Hematopoietic multipotent progenitor cell treated with erythropoietin and hydrocortisone succinate and interleukin-3 and kit ligand, for 8 days (in vitro differentiated cells): Measurements from ENCODE around the gene MYCN.

Experiments
- DNase-seq: peaks from one replicate; pipeline ENCODE4 v3.0.0-alpha.2; 2015

Gene MYCN

DNA sequence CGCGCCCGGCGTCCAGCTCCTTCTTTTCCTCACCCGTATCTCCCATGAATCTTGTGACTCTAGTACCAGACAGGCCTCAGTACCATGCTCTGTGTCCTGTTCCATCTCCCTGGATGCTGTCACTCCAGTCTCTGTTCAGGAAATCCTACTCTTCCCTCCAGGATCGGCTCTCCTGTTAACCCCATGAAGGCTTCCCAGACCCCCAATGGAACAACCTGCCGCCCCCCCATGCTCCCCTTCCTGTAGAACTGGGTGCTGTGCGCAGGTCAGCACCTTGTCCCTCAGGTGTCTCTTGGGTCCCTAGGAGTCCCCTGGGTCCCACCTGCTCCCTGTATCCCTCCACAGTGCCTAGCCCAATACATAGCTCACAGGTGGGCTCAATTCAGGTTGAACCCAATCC, 41.3 kb downstream of the MYCN start:
- DNase-seq = no peak

DNA sequence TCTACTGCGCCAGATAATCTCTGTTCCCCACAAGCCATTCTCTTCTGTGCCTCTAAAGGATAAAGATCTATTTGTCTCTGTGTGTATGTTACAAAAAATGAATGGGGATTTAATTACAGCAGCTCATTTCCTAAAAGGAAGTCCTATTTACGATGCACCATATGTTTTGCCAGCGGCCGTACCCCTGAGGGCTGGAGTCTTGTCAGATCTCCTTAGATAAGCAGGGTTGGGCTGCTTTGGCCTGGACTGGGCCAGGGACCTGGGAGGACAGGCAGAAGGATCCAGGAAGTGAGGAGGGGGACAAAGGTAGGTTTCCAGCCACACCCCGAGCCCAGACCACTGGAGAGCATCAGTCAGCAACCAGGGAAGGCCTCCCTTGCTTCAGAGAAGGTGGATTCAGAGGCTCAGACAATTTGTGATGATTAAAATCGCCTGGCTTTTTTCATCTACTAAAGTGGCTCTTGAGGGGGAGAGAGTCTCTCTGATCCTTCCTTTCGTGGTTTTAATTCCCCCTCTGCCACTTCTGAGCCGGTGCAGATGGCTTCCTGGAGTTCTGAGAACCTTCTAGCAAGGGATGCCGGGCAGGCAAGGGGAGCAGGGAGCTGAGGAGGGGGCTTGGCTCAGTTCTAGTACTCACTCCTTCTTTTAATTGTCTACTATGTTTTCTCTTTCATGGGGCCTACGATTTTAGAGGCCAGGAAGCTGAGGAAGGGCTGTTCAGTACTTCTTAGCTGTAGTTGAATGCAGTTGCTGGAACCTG, 42.1 kb downstream of the MYCN start:
- DNase-seq = no peak

DNA sequence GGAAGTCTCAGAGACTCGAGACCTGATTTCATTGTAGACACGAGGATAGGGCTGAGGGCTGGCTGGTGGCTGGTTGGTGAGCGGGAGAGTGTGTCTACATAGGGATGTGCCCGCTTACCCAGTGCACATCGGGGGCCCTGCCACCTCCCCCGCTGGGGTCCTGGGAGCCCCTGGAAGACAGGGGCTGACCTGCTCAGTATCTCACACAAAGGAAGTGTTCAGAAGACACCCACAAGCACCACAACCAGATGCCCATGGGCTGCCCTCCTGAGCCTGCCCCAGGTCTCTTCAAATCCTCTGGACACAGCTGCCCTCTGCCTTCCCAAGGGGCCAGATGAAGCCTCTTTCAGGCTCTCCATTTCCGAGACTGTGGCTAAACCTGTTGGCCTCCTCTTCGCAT, 43.1 kb downstream of the MYCN start:
- DNase-seq = no peak

DNA sequence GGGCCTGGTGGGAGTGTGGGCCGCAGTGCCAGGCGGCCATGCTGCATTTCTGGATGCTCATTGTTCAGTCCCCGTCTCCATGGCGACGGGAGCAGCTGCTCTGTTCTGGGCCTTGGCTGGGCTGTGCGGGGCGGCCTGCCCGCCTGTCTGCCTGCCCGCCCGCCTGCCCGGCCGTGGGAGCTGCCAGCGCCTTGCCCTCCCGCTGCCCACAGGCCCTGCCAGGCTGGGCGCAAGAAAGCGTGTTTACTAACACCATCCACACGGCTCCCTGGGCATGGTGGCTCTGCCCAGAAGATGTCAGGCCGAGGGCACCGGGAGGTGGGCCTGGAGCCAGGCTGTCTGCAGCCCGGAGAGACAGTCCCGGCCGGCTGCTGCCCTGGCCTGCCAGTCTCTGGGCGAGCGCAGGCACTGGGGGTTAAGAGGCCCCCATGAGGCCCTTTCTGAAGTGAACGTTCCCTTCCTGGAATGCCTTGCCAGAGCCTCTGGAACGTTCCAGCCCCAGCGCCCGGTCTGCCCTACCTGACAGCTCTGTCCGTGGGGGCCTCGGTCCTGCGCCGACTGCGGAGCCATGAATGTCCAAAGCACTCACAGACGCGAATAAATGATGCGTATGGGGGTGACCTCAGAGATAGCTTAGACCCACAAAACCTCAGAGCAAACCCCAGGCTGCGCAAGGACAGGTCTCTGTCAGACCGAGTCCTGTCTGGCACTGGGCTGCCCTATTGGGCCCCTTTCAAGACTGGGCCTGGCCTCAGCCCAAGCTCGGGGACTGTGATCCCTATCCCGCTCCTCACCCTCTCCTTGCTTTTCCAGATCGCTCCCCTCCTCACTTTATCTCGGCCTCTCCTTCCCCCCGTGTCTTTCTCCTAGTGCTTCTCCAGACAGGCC, 44.3 kb downstream of the MYCN start:
- no peak for DNase-seq

DNA sequence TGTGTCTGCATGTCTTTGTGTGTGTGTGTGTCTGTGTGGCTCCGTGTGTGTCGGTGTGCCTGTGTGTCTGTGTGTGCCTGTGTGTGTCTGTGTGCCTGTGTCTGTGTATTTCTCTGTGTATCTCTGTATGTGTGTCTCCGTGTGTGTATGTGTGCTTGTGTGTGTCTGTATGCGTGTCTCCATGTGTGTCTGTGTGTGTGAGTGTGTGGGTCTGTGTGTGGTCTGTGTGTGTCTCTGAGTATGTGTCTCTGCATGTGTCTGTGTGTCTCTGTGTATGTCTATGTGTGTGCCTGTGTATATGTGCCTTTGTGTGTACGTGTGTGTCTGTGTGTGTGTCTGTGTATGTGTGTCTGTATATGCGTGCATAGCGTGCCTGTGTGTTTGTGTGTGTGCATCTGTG, 45.2 kb downstream of the MYCN start:
- DNase-seq = no peak

DNA sequence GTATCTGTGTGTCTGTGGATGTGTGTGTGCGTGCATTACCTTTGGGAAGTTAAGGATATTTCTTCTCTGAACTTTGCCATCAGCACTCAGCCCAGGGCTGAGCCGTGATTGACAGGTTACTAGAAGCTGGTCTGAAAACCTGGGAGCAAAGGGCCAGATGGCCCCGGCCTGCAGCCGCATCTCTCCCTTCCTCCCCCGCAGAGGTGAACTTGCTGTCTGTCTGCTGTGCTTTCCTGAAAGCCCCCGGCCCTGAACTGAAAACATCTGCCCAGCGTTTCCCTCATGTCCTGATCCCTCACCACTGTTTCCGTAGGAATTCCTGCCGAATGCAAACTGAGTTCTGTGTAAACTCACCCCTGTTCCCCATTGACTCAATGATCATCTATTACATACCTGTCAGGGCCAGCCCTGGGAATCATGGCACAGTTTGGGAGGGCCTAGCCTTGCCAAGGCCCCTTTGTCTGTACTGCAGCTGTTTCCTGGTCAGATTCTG, 45.8 kb downstream of the MYCN start:
- DNase-seq = no peak

DNA sequence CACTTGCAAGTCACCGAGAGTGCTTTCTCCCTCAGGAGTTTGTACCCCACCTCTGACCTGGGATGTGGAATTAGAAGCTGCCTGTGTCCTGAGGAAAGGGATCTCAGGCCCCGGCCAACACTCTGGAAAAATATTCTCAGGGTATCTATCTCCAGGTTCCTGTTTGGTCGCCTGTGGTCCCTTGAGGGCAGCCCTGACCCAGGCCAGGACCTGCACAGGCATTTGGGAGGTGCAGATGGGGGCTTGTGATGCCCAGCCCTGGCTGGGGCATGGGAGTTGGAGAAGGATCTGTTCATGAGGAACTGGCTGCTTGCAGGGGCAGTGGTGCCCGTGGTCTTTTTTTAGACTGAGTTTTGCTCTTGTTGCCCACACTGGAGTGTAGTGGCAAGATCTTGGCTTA, 46.3 kb downstream of the MYCN start:
- DNase-seq = no peak

DNA sequence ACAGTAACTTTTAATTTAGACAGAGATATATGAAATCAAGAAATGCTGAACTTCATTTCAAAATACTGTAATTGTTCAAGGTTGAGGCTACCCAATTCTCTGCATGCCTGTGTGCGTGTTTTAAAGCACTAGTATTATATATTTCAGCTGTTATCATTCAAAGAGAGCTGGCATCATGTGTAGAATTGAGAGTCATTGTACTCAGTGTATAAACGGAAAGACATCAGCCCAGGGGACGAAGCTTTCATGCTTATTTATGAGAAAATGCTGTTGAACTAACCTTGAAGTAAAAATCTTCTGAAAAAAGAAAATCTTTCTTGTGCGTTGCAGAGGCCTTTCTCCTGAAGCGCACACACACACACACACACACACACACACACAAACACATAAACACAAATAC, 48.4 kb downstream of the MYCN start:
- no peak for DNase-seq

DNA sequence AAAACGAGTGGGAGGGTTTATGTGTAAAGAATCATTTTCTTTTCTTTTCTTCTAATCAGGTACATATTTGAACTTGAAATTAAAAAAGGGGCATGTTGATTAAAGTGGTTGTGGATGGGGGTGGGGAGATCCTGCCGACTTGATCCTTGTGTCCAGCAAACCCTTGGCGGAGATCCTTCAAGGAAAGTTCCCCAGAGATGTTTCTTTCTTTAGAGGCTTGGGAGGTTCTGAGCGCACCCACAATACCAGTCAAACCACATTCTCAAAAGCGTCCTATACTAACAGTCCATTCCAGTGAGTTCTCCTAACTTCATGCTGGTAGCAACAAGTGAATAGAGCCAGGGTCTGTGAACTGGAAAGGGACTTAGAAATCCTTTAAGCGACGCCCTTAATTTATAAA, 49.2 kb downstream of the MYCN start:
- no peak for DNase-seq

DNA sequence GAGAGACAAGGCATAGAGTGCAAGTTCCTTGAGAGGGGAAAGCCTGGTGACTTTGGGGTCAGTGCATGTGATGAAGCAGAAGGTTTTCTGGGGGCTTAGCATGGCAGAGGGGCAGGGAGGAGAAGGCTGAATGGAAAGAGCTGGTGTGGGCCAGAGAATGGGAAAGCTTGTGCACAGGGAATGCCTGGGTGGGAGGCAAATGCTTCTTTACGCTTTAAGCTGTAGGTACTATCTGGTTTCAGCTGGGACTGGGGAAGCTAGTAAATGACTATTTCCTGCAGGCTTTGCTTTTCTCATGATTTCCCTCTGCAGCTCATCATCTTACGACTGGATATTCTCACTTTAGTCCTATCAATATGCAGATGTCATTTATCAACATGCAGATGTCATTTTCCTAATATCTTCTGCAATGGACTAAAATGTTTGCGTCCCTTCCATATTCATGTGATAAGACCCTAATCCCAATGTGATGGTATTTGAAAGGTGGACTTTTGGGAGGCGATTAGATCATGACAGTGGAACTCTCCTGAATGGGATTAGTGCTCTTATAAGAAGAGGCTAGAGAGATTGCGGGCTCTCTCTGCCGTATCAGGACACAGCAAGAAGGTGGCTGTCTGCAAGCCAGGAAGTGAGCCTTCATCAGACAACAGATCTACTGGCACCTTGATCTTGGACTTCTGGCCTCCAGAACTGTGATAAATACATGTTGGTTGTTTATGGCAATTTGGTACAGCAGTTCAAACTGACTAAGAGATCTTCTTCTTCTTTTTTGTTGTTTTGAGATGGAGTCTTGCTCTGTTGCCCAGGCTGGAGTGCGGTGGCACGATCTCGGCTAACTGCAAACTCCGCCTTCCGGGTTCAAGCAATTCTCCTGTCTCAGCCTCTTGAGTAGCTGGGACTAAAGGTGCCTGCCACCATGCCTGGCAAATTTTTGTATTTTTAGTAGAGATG, 50.1 kb downstream of the MYCN start:
- no peak for DNase-seq

DNA sequence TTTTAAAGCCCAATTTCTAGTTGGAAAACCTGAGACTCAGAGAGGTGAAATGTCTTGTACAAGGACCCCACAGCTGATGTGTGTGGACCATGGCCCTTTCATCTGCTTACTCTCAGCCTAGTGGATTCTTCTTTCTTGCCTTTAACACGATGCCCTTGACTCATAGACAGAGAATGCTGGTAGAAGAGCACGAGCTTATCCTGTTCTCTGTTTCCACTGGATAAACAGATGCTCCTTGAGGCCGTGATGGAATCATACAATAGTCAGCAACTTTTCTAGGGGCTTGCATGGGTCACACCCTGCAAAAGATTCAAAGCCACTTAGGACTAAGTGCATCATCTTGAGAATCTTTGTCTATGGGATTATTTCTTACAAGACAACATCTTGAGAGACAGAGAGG, 50.9 kb downstream of the MYCN start:
- no peak for DNase-seq

DNA sequence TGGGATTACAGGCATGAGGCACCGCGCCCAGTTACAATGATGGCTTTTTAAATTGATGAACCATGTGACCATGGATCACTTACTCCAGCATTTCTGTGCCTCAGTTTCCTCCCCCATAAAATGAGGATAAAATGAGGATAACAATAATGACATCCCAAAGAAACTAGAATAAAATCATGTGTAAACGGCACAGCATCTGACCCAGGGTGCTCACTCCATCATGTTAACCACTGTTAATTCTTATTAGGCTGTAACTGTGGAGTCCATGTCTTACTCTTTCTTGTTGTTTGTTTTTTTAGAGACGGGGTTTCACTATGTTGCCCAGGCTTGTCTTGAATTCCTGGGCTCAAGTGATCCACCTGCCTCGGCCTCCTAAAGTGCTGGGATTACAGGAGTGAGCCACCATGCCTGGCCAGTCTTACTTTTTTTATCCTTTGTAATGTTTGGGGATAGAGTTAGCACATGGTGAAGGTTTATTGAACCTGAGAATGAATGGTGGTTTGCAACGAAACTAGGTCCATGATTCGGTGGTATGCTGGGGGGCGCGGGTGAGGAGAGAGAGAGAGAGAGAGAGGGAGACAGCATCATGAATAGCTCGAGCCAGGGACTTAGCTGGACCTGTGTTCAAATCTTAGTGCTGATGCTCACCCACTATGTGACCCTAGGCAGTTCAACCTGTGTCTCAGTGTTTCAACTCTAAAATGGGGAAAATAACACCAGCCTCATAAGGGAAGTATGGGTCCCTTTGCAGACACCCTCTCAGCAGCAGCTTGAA, 52.3 kb downstream of the MYCN start:
- DNase-seq = no peak

DNA sequence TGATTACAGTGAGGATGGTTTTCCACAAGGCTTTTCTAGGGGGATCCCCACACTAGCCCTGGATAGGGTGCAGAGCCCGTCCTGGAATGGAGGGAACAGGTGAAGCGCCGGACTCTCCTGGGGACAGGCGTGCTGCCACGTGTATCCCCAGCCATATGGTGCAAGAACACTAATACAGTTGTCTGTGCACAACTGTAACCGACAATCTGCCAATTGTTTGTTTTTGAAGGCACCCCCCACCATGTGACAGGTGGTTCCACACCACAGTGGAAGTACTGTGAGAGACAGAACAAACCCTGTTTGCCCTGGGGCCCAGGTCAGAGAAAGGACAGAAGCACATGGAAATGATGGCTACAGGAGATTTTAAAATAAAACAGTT, 52.9 kb downstream of the MYCN start:
- DNase-seq = no peak

DNA sequence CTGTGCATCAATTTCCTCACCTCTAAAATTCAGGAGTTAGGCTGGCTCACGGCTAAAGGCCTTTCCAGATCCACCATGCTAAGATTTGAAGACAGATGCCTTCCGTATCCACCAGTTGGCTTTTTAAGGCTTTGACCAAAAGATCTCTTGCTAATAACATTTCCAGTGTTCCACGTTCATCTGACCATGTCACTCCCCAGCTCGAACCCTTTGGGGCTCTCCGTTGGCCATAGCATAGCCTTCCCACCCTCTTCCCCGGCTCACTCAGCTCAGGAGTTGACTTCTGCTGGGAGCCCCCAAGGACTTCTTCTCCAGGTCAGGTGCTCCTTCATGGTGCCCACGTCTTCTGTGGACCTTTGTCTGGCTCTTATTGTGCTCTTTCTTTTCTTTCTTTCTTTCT, 53.3 kb downstream of the MYCN start:
- no peak for DNase-seq

DNA sequence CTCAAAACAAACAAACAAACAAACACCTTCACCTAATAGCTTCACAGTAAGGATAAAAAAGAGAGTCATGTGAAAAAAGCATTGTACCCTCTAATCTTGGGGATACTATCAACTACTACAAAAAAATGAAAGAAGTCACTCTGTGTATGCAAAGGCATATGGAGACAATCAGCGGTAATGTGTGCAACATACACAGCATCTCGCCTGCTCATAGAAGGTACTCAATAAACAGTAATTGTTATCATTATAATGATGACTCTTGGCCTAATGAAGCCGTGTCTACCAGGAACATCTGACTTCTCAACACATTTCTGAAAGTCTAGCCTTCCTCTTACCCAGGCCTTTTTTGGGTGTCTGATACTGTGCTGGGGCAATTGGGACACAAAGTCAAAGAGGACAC, 55.3 kb downstream of the MYCN start:
- no peak for DNase-seq
